Smooth muscle cell (in vitro differentiated cells): ENCODE data around the gene SNPH. TPM values are rescaled to one million over a fixed set of nuclear protein-coding genes. Genes with fewer than 3 reads are reported as not detected.

ENCODE experiments used
- DNase-seq: peaks from one replicate; lab custom pipeline; 2025; ENCODE audit not compliant: unreplicated experiment; lab: John Stamatoyannopoulos, UW
- H2AFZ ChIP-seq: fragments of 200-600 bp; sonication (generic); 2 replicates; pipeline ENCODE4 v1.6.0; 2016; ENCODE audit warnings: antibody characterized with exemption, low read depth, mild to moderate bottlenecking
- H3F3A ChIP-seq: fragments of 200-600 bp; sonication (generic); 2 replicates; pipeline ENCODE4 v1.6.0; 2017; ENCODE audit warnings: antibody characterized with exemption, low read depth
- H3K27ac ChIP-seq: fragments of 200-600 bp; sonication (generic); 2 replicates; pipeline ENCODE4 v1.5.1; 2016; ENCODE audit warnings: low read depth, mild to moderate bottlenecking
- H3K27me3 ChIP-seq: fragments of 200-600 bp; sonication (generic); 2 replicates; pipeline ENCODE4 v1.6.1; 2016; ENCODE audit warnings: low read depth, mild to moderate bottlenecking
- H3K36me3 ChIP-seq: fragments of 200-600 bp; sonication (generic); 2 replicates; pipeline ENCODE4 v1.5.1; 2016; ENCODE audit warnings: low read depth
- H3K4me1 ChIP-seq: fragments of 200-600 bp; sonication (generic); 2 replicates; pipeline ENCODE4 v1.5.1; 2016; ENCODE audit warnings: low read depth
- H3K4me2 ChIP-seq: fragments of 200-600 bp; sonication (generic); 2 replicates; pipeline ENCODE4 v1.6.0; 2016; ENCODE audit warnings: mild to moderate bottlenecking
- H3K4me3 ChIP-seq: fragments of 200-600 bp; sonication (generic); 2 replicates; pipeline ENCODE4 v1.5.1; 2016; ENCODE audit warnings: mild to moderate bottlenecking
- H3K79me2 ChIP-seq: fragments of 200-600 bp; sonication (generic); 2 replicates; pipeline ENCODE4 v1.6.0; 2016; ENCODE audit warnings: low read depth, mild to moderate bottlenecking
- H3K9ac ChIP-seq: fragments of 200-600 bp; sonication (generic); 2 replicates; pipeline ENCODE4 v1.6.0; 2016; ENCODE audit warnings: low read depth
- H3K9me3 ChIP-seq: fragments of 200-600 bp; sonication (generic); replicated peaks from 2 replicates; pipeline ENCODE4 v1.5.1; 2016; ENCODE audit warnings: low read depth
- H4K20me1 ChIP-seq: fragments of 200-600 bp; sonication (generic); 2 replicates; pipeline ENCODE4 v1.6.0; 2016; ENCODE audit warnings: low read depth
- WGBS: methylation state at CpG from one replicate; pipeline ENCODE4 v1.1.7; 2016; ENCODE audit warnings: low lambda C conversion rate; 5-methylcytosine and 5-hydroxymethylcytosine counted together
- polyA plus RNA-seq: library from polyadenylated mRNA; unstranded; fragments of >200 nt; fragmentation: Nextera tagmentation; extraction: Ambion mirVana; gene quantifications from 2 replicates; pipeline ENCODE4 v1.2.1, GENCODE V29; 2016
- total RNA-seq: library from RNA; depleted of rRNA; stranded (reverse); fragments of >200 nt; gene quantifications from 2 replicates; pipeline ENCODE4 v1.2.3, GENCODE V29; 2014
- TF ChIP-seq, protein P1 (sequence below): fragments of 200-600 bp; sonication (generic); IDR thresholded peaks from 2 replicates; pipeline ENCODE4 v1.5.1; 2017; ENCODE audit warnings: borderline replicate concordance, mild to moderate bottlenecking, antibody characterized with exemption; ENCODE audit not compliant: insufficient read depth, poor library complexity, severe bottlenecking

The SNPH gene
- total and polyA plus RNA-seq, 2 experiments from 2014 or later = 3.0 to 3.1 TPM

DNA sequence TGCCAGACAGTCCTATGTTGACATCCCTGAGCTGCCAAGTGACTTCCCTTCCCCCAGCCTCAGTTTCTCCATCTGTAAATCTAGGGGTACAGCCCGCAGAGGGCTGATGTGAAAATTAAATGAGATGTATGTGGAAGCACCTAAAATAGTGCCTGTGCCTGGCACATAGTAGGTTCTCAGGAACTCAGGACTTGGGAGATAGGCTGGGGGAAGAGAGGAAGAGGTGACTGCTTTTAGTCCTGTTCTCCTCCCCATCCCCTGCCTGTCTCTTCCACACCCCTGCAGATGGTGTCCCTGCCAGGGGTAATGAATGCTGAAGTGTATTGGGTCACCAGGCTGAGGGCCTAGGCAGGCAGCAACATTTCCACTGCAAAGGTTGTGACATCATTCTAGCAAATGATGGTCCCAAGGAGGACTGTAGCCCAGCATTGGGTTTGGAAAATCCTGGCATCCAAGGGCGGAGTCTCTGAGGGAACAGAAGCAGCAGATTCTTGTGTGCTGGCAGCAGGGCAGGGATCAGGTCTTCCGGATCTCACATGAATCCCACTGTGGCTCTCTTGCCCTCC lies 1.8 kb downstream of the SNPH start:
- DNase-seq = no peak
- H3K4me3 ChIP-seq = no peak overlapping the region
- 89% methylated on average over 3 of the region's 3 CpGs for WGBS
- H3F3A ChIP-seq = peaks cover 18% of the 10 kb centered on the region
- H3K27ac ChIP-seq = no peak overlapping the region
- H3K9ac ChIP-seq = no peak overlapping the region
- no peaks in the 10 kb centered on the region for H4K20me1 ChIP-seq
- H3K4me1 ChIP-seq = peaks cover 11% of the 10 kb centered on the region
- H3K36me3 ChIP-seq = no peaks in the 10 kb centered on the region
- H2AFZ ChIP-seq = no peak overlapping the region
- no peak overlapping the region for H3K4me2 ChIP-seq
- TF ChIP-seq, protein P1, sequence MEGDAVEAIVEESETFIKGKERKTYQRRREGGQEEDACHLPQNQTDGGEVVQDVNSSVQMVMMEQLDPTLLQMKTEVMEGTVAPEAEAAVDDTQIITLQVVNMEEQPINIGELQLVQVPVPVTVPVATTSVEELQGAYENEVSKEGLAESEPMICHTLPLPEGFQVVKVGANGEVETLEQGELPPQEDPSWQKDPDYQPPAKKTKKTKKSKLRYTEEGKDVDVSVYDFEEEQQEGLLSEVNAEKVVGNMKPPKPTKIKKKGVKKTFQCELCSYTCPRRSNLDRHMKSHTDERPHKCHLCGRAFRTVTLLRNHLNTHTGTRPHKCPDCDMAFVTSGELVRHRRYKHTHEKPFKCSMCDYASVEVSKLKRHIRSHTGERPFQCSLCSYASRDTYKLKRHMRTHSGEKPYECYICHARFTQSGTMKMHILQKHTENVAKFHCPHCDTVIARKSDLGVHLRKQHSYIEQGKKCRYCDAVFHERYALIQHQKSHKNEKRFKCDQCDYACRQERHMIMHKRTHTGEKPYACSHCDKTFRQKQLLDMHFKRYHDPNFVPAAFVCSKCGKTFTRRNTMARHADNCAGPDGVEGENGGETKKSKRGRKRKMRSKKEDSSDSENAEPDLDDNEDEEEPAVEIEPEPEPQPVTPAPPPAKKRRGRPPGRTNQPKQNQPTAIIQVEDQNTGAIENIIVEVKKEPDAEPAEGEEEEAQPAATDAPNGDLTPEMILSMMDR = no peak
- no peaks in the 10 kb centered on the region for H3K27me3 ChIP-seq
- H3K9me3 ChIP-seq = no peaks in the 10 kb centered on the region
- H3K79me2 ChIP-seq = no peaks in the 10 kb centered on the region

- no peaks in the 10 kb centered on the region for H3K27me3 ChIP-seq
- no peak overlapping the region for H3K4me2 ChIP-seq
- H3K4me3 ChIP-seq = no peak overlapping the region
- H3F3A ChIP-seq = peaks cover 15% of the 10 kb centered on the region
- TF ChIP-seq, protein P1 = no peak
- DNase-seq = no peak
- no peaks in the 10 kb centered on the region for H3K9me3 ChIP-seq
- no peak overlapping the region for H3K27ac ChIP-seq
- no peak overlapping the region for H2AFZ ChIP-seq
- no peaks in the 10 kb centered on the region for H3K36me3 ChIP-seq
- 98% methylated on average over 8 of the region's 8 CpGs for WGBS
- H4K20me1 ChIP-seq = no peaks in the 10 kb centered on the region
- H3K9ac ChIP-seq = no peak overlapping the region
- H3K4me1 ChIP-seq = peaks cover 5% of the 10 kb centered on the region
- H3K79me2 ChIP-seq = no peaks in the 10 kb centered on the region
These were observed 3.1 kb downstream of the SNPH start for GRCh38 chr20:1269235-1269634.

GRCh38 chr20:1269850-1270249 lies 3.8 kb downstream of the SNPH start:
- no peaks in the 10 kb centered on the region for H3K9me3 ChIP-seq
- no peak overlapping the region for H2AFZ ChIP-seq
- H3K27ac ChIP-seq = no peak overlapping the region
- no peaks in the 10 kb centered on the region for H3K79me2 ChIP-seq
- H3F3A ChIP-seq = peaks cover 9% of the 10 kb centered on the region
- DNase-seq = no peak
- TF ChIP-seq, protein P1 = no peak
- H3K36me3 ChIP-seq = no peaks in the 10 kb centered on the region
- H3K4me3 ChIP-seq = no peak overlapping the region
- H3K9ac ChIP-seq = no peak overlapping the region
- no peaks in the 10 kb centered on the region for H3K27me3 ChIP-seq
- 99% methylated on average over 3 of the region's 3 CpGs for WGBS
- peaks cover 5% of the 10 kb centered on the region for H3K4me1 ChIP-seq
- H4K20me1 ChIP-seq = no peaks in the 10 kb centered on the region
- no peak overlapping the region for H3K4me2 ChIP-seq
